Mesendoderm (in vitro differentiated cells): ENCODE measurements around the gene CD244.

Source experiments
- DNase-seq: peaks from one replicate; pipeline ENCODE4 v3.0.0; 2013
- H2AK5ac ChIP-seq: 2 replicates; pipeline ENCODE4 v1.6.1; 2013; ENCODE audit warnings: low read length, inconsistent platforms
- H2BK120ac ChIP-seq: 2 replicates; pipeline ENCODE4 v1.6.1; 2013; ENCODE audit warnings: low read depth, mild to moderate bottlenecking, low read length, moderate library complexity, mixed read lengths
- H2BK15ac ChIP-seq: replicated peaks from 2 replicates; pipeline ENCODE4 v1.6.1; 2013; ENCODE audit warnings: low read depth, mild to moderate bottlenecking, moderate library complexity
- H2BK5ac ChIP-seq: 2 replicates; pipeline ENCODE4 v1.6.1; 2013; ENCODE audit warnings: low read length, inconsistent platforms
- H3K18ac ChIP-seq: 2 replicates; pipeline ENCODE4 v1.6.1; 2013; ENCODE audit warnings: mild to moderate bottlenecking, low read length, mixed read lengths
- H3K23ac ChIP-seq: one replicate; pipeline ENCODE4 v1.6.1; 2013; ENCODE audit warnings: low read length
- H3K27ac ChIP-seq: 2 replicates; pipeline ENCODE4 v1.5.1; 2013; ENCODE audit warnings: low read depth, mild to moderate bottlenecking, inconsistent platforms, low read length, moderate library complexity
- H3K27me3 ChIP-seq: 2 replicates; pipeline ENCODE4 v1.6.1; 2013; ENCODE audit warnings: low read length, control low read depth, mild to moderate bottlenecking, inconsistent platforms; ENCODE audit not compliant: insufficient read depth, poor library complexity
- H3K36me3 ChIP-seq: 2 replicates; pipeline ENCODE4 v1.6.1; 2013; ENCODE audit warnings: low read length, inconsistent platforms; ENCODE audit not compliant: control insufficient read depth, insufficient read depth
- H3K4ac ChIP-seq: one replicate; pipeline ENCODE4 v1.6.1; 2013; ENCODE audit warnings: low read depth, mild to moderate bottlenecking, low read length, moderate library complexity
- H3K4me1 ChIP-seq: 2 replicates; pipeline ENCODE4 v1.6.1; 2013; ENCODE audit warnings: low read depth, low read length, inconsistent platforms; ENCODE audit not compliant: control insufficient read depth
- H3K4me2 ChIP-seq: 2 replicates; pipeline ENCODE4 v1.6.1; 2013; ENCODE audit warnings: low read length
- H3K4me3 ChIP-seq: 2 replicates; pipeline ENCODE4 v1.5.1; 2013; ENCODE audit warnings: mild to moderate bottlenecking, low read length
- H3K56ac ChIP-seq: one replicate; pipeline ENCODE4 v1.6.1; 2013; ENCODE audit warnings: low read length
- H3K79me1 ChIP-seq: 2 replicates; pipeline ENCODE4 v1.6.1; 2013; ENCODE audit warnings: low read length, inconsistent platforms
- H3K79me2 ChIP-seq: 2 replicates; pipeline ENCODE4 v1.6.1; 2013; ENCODE audit warnings: mild to moderate bottlenecking, low read length; ENCODE audit not compliant: control insufficient read depth, insufficient read depth
- H3K9ac ChIP-seq: 2 replicates; pipeline ENCODE4 v1.6.1; 2013; ENCODE audit warnings: low read length, inconsistent platforms
- H4K5ac ChIP-seq: one replicate; pipeline ENCODE4 v1.6.1; 2013; ENCODE audit warnings: low read length
- H4K8ac ChIP-seq: one replicate; pipeline ENCODE4 v1.6.1; 2013; ENCODE audit warnings: low read depth, mild to moderate bottlenecking, control low read depth, low read length, moderate library complexity
- WGBS: extraction: QIAGEN DNeasy Blood & Tissue Kit; methylation state at CpG from one replicate; pipeline ENCODE4 v1.1.7; 2013; ENCODE audit warnings: low lambda C conversion rate, missing lambda C conversion rate; ENCODE audit not compliant: insufficient coverage; ENCODE audit errors: extremely low coverage; 5-methylcytosine and 5-hydroxymethylcytosine counted together

Gene CD244

DNA sequence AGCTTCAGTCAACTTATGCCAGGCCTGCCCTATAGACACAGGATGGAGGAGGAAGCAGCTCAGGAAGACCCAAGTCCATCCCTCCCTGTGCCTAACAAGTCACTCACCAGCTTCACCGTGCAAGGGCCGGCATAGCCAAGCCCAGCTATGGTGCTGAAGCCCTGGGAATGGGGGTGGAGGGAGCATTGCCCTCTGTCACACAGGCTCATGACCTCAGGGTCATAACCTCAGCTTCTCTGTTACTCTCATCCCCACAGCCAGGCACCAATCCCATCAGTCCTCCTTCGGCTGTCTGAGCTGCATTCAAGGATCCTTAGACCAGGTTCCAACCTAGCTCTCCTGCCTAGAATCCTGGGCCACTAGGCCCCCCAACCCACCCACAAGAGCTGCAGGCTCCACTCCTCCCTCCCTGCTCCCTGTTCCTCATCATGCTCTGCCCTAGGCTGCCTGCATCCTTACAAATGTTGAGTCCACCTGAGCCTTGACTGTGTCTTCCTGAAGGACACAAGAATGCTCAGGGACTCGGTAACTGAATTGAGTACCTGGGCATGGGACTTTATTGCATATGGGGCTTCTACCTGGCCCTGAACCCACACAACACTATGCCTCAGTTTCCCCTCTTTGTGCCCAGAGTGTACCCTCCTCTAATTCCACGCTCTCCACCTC lies 1.7 kb downstream of the CD244 start:
- no peak overlapping the region for H3K9ac ChIP-seq
- WGBS = no CpG with 5 or more reads among the region's 5 CpGs
- H2AK5ac ChIP-seq = no peak overlapping the region
- H3K4me1 ChIP-seq = no peaks in the 10 kb centered on the region
- no peak overlapping the region for H3K4ac ChIP-seq
- H4K8ac ChIP-seq = no peak overlapping the region
- no peak overlapping the region for H2BK120ac ChIP-seq
- no peak overlapping the region for H3K23ac ChIP-seq
- H3K27ac ChIP-seq = no peak overlapping the region
- no peak overlapping the region for H3K4me3 ChIP-seq
- no peak overlapping the region for H3K56ac ChIP-seq
- H3K18ac ChIP-seq = no peak overlapping the region
- H4K5ac ChIP-seq = no peak overlapping the region
- no peaks in the 10 kb centered on the region for H3K27me3 ChIP-seq
- no peak for DNase-seq
- H3K4me2 ChIP-seq = no peak overlapping the region
- no peaks in the 10 kb centered on the region for H3K79me1 ChIP-seq
- H3K79me2 ChIP-seq = no peaks in the 10 kb centered on the region
- H3K36me3 ChIP-seq = no peaks in the 10 kb centered on the region
- H2BK15ac ChIP-seq = no peak overlapping the region
- no peak overlapping the region for H2BK5ac ChIP-seq

DNA sequence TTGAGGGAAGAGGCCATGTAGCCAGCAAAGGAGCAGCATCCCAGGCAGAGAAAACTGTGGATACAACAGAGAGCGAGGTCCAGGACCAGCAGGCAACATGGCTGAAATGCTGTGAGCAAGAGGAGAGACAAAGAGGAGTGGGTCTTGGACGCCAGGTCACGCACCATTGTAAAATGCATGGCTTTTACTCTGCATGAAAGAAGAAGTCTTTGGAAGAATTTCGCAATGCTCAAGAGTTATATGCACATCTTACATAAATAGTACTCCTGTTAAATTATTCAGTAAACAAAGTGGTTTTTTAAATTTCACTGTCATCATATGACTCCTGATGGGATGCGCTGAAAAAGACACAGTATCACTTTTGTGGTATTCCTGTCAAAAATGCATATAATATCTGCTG lies 3.5 kb downstream of the CD244 start:
- Histone ChIP-seq H2BK5ac (no peak overlapping the region), H3K79me2 (no peaks in the 10 kb centered on the region), H2BK15ac (no peak overlapping the region), H3K27ac (no peak overlapping the region), H3K18ac (no peak overlapping the region), H3K9ac (no peak overlapping the region), H2BK120ac (no peak overlapping the region), H2AK5ac (no peak overlapping the region), H3K27me3 (no peaks in the 10 kb centered on the region), H4K8ac (no peak overlapping the region), H3K4ac (no peak overlapping the region), H3K36me3 (no peaks in the 10 kb centered on the region), H3K23ac (no peak overlapping the region), H3K4me1 (no peaks in the 10 kb centered on the region), H4K5ac (no peak overlapping the region), H3K79me1 (no peaks in the 10 kb centered on the region), H3K4me3 (no peak overlapping the region), H3K4me2 (no peak overlapping the region), H3K56ac (no peak overlapping the region)
- DNase-seq = no peak
- no CpG with 5 or more reads among the region's 5 CpGs for WGBS

DNA sequence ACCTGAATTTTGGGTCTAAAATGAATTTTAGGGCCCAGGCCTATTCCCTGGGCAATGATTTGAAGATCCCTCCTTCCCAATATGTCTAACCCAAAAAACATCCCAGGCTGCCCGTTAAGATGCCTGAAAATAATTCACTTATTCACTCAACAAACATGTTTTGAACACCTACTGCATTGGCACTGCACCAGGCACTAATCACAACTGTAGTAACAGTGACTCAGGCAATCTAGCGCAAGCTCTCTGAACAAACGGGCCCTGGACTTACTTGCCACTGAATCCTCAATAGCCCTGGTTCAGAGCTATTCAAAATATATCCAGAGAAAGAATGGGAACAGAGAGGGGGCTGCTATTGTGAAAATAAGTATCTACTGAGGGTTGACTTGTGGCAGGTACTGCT lies 4.2 kb downstream of the CD244 start:
- no peaks in the 10 kb centered on the region for H3K27me3 ChIP-seq
- H3K4me1 ChIP-seq = no peaks in the 10 kb centered on the region
- H3K79me1 ChIP-seq = no peaks in the 10 kb centered on the region
- H3K79me2 ChIP-seq = no peaks in the 10 kb centered on the region
- no peak for DNase-seq
- no CpG with 5 or more reads among the region's 3 CpGs for WGBS
- H3K9ac ChIP-seq = no peak overlapping the region
- H4K5ac ChIP-seq = no peak overlapping the region
- no peak overlapping the region for H3K23ac ChIP-seq
- H3K4me3 ChIP-seq = no peak overlapping the region
- no peak overlapping the region for H2BK15ac ChIP-seq
- no peak overlapping the region for H3K4ac ChIP-seq
- no peak overlapping the region for H2BK120ac ChIP-seq
- H3K56ac ChIP-seq = no peak overlapping the region
- H3K4me2 ChIP-seq = no peak overlapping the region
- H2BK5ac ChIP-seq = no peak overlapping the region
- H3K18ac ChIP-seq = no peak overlapping the region
- no peak overlapping the region for H2AK5ac ChIP-seq
- H3K36me3 ChIP-seq = no peaks in the 10 kb centered on the region
- H3K27ac ChIP-seq = no peak overlapping the region
- H4K8ac ChIP-seq = no peak overlapping the region

DNA sequence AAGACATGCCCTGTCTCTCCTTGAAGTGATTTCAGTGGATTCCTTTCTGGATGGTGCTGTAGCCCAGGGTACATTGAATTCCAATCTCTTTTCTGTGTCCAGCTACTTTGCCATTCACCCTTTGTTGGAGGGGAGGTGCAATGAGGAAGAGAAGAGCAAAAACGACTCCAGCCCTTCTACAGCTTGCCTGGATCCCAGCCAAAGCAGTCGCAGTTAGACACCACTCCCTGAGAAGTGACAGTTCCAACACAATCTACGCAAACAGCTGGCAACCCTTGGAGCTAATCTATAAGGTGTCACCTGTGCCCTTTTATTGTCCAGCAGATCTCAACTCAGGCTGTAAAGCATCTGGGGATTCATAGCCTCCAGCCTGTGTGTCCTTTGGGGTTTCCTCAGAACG lies 4.6 kb downstream of the CD244 start:
- H3K23ac ChIP-seq = no peak overlapping the region
- no CpG with 5 or more reads among the region's 4 CpGs for WGBS
- DNase-seq = no peak
- H3K4me3 ChIP-seq = no peak overlapping the region
- H2BK15ac ChIP-seq = no peak overlapping the region
- no peaks in the 10 kb centered on the region for H3K79me1 ChIP-seq
- H3K36me3 ChIP-seq = no peaks in the 10 kb centered on the region
- no peak overlapping the region for H3K18ac ChIP-seq
- H3K27me3 ChIP-seq = no peaks in the 10 kb centered on the region
- no peak overlapping the region for H3K4ac ChIP-seq
- no peak overlapping the region for H2AK5ac ChIP-seq
- H3K4me2 ChIP-seq = no peak overlapping the region
- no peaks in the 10 kb centered on the region for H3K4me1 ChIP-seq
- H2BK120ac ChIP-seq = no peak overlapping the region
- no peak overlapping the region for H3K9ac ChIP-seq
- no peak overlapping the region for H4K5ac ChIP-seq
- H4K8ac ChIP-seq = no peak overlapping the region
- H2BK5ac ChIP-seq = no peak overlapping the region
- no peak overlapping the region for H3K56ac ChIP-seq
- no peak overlapping the region for H3K27ac ChIP-seq
- no peaks in the 10 kb centered on the region for H3K79me2 ChIP-seq

DNA sequence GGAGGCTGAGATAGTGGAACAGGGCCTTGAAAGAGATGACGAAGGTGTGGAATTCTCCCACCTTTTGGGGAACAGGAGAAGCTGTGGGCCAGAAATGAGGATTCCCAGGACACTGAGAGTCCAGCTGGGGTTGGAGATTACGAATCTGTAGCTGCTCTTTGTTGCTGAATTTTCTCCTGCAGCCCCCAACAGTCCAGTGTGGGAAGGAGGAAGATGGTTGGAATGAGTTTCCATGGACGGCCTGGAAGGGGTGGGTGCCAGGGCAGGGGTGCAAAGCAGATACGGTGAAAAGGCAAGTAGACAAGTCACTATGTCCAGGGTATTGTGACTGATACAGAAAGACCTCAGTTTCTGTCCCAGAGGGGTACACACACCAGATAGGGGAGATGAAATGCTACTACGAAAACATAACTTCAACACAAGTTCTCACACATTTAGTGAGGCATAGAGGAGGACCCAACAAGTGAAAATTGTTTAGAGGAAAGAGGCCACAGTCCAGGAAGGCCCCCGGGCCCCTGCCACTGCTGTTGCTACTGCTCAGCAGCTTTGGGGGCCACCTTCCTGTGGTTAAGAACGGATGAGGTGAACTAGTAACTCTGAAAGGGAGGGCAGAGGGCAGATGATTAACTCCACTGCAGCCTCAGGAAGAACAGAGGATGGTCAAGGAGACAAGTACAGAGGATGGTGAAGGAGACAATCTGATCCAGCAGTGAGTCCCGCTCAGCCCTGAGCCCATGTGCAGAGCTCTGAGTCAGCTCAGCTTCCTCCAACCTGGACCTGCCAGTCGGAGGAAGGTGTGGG lies 7.3 kb downstream of the CD244 start:
- Histone ChIP-seq H3K79me1 (no peaks in the 10 kb centered on the region), H3K27me3 (no peaks in the 10 kb centered on the region), H3K23ac (no peak overlapping the region), H3K56ac (no peak overlapping the region), H3K79me2 (no peaks in the 10 kb centered on the region), H3K36me3 (no peaks in the 10 kb centered on the region), H4K5ac (no peak overlapping the region), H2AK5ac (no peak overlapping the region), H2BK120ac (no peak overlapping the region), H3K4me3 (no peak overlapping the region), H3K9ac (no peak overlapping the region), H3K4ac (no peak overlapping the region), H4K8ac (no peak overlapping the region), H3K4me1 (no peaks in the 10 kb centered on the region), H3K4me2 (no peak overlapping the region), H2BK15ac (no peak overlapping the region), H2BK5ac (no peak overlapping the region), H3K18ac (no peak overlapping the region), H3K27ac (no peak overlapping the region)
- no peak for DNase-seq
- WGBS = no CpG with 5 or more reads among the region's 9 CpGs
